H9 (cell line): ENCODE measurements around the gene FMOD. TPM values are rescaled to one million over a fixed set of nuclear protein-coding genes. Genes with fewer than 3 reads are reported as not detected.

ENCODE experiments used
- DNase-seq: peaks from one replicate; pipeline ENCODE4 v3.0.0-alpha.2; 2017
- H2AFZ ChIP-seq: one replicate; pipeline ENCODE4 v1.6.1; 2013; ENCODE audit warnings: mild to moderate bottlenecking, low read length, control low read depth, moderate library complexity
- H2AK5ac ChIP-seq: 2 replicates; pipeline ENCODE4 v1.6.1; 2013; ENCODE audit warnings: low read length, control low read depth, mixed read lengths; ENCODE audit not compliant: insufficient read length
- H2BK120ac ChIP-seq: one replicate; pipeline ENCODE4 v1.6.1; 2013; ENCODE audit warnings: low read depth, mild to moderate bottlenecking, low read length, control low read depth, inconsistent platforms; ENCODE audit not compliant: poor library complexity, severe bottlenecking
- H2BK12ac ChIP-seq: 2 replicates; pipeline ENCODE4 v1.6.1; 2013; ENCODE audit warnings: low read length, control low read depth, mixed read lengths, low read depth; ENCODE audit not compliant: insufficient read length
- H2BK15ac ChIP-seq: 2 replicates; pipeline ENCODE4 v1.6.1; 2013; ENCODE audit warnings: low read depth, low read length, control low read depth
- H2BK20ac ChIP-seq: one replicate; pipeline ENCODE4 v1.6.1; 2013; ENCODE audit warnings: low read depth, mild to moderate bottlenecking, low read length, control low read depth, inconsistent platforms; ENCODE audit not compliant: poor library complexity, severe bottlenecking
- H2BK5ac ChIP-seq: 2 replicates; pipeline ENCODE4 v1.6.1; 2013; ENCODE audit warnings: low read length, control low read depth, mixed read lengths; ENCODE audit not compliant: insufficient read length
- H3K14ac ChIP-seq: 2 replicates; pipeline ENCODE4 v1.6.1; 2013; ENCODE audit warnings: low read length, control low read depth; ENCODE audit not compliant: insufficient read depth
- H3K18ac ChIP-seq: 2 replicates; pipeline ENCODE4 v1.6.1; 2013; ENCODE audit warnings: low read depth, mild to moderate bottlenecking, mixed read lengths, low read length, control low read depth; ENCODE audit not compliant: insufficient read length
- H3K23ac ChIP-seq: 2 replicates; pipeline ENCODE4 v1.6.1; 2013; ENCODE audit warnings: low read length, control low read depth, mixed read lengths, low read depth; ENCODE audit not compliant: insufficient read length
- H3K23me2 ChIP-seq: 2 replicates; pipeline ENCODE4 v1.6.1; 2013; ENCODE audit warnings: low read depth, mild to moderate bottlenecking, mixed read lengths, low read length, control low read depth; ENCODE audit not compliant: insufficient read length, poor library complexity, severe bottlenecking
- H3K27ac ChIP-seq: 2 replicates; pipeline ENCODE4 v1.5.1; 2013; ENCODE audit warnings: low read length, control low read depth, mixed read lengths, low read depth; ENCODE audit not compliant: insufficient read length
- H3K27me3 ChIP-seq: 2 replicates; pipeline ENCODE4 v1.6.1; 2013; ENCODE audit warnings: low read length, control low read depth, inconsistent platforms; ENCODE audit not compliant: insufficient read depth
- H3K4ac ChIP-seq: 2 replicates; pipeline ENCODE4 v1.6.1; 2013; ENCODE audit warnings: low read depth, mild to moderate bottlenecking, control low read depth, inconsistent platforms, low read length, moderate library complexity
- H3K4me1 ChIP-seq: 2 replicates; pipeline ENCODE4 v1.6.1; 2013; ENCODE audit warnings: low read length, control low read depth, inconsistent platforms; ENCODE audit not compliant: insufficient read depth
- H3K4me2 ChIP-seq: 2 replicates; pipeline ENCODE4 v1.6.1; 2013; ENCODE audit warnings: low read length, control low read depth, mixed read lengths; ENCODE audit not compliant: insufficient read length, insufficient read depth
- H3K56ac ChIP-seq: 2 replicates; pipeline ENCODE4 v1.6.1; 2013; ENCODE audit warnings: low read depth, mild to moderate bottlenecking, mixed read lengths, low read length, control low read depth; ENCODE audit not compliant: insufficient read length
- H3K79me1 ChIP-seq: 2 replicates; pipeline ENCODE4 v1.6.1; 2013; ENCODE audit warnings: low read depth, mild to moderate bottlenecking, moderate library complexity, low read length, control low read depth, inconsistent platforms; ENCODE audit not compliant: insufficient read depth, poor library complexity, severe bottlenecking
- H3K79me2 ChIP-seq: 2 replicates; pipeline ENCODE4 v1.6.1; 2013; ENCODE audit warnings: low read length, control low read depth, inconsistent platforms; ENCODE audit not compliant: insufficient read depth
- H3K9ac ChIP-seq: 2 replicates; pipeline ENCODE4 v1.6.1; 2013; ENCODE audit warnings: low read length, control low read depth, mixed read lengths; ENCODE audit not compliant: insufficient read length; ENCODE audit errors: extremely low read depth
- H3K9me3 ChIP-seq: one replicate; pipeline ENCODE4 v1.6.1; 2013; ENCODE audit warnings: low read depth, low read length, inconsistent platforms; ENCODE audit not compliant: control insufficient read depth
- H3T11ph ChIP-seq: one replicate; pipeline ENCODE4 v1.6.1; 2013; ENCODE audit warnings: mild to moderate bottlenecking, low read length, control low read depth, inconsistent platforms
- H4K20me1 ChIP-seq: one replicate; pipeline ENCODE4 v1.6.1; 2013; ENCODE audit not compliant: control insufficient read depth, insufficient read length, insufficient read depth
- H4K5ac ChIP-seq: 2 replicates; pipeline ENCODE4 v1.6.1; 2013; ENCODE audit warnings: low read depth, mild to moderate bottlenecking, mixed read lengths, low read length, control low read depth; ENCODE audit not compliant: insufficient read length
- H4K8ac ChIP-seq: replicated peaks from 2 replicates; pipeline ENCODE4 v1.6.1; 2013; ENCODE audit warnings: low read length, control low read depth, mixed read lengths, low read depth; ENCODE audit not compliant: insufficient read length
- H4K91ac ChIP-seq: 2 replicates; pipeline ENCODE4 v1.6.1; 2013; ENCODE audit warnings: low read depth, mild to moderate bottlenecking, moderate library complexity, mixed read lengths, low read length, control low read depth; ENCODE audit not compliant: insufficient read length
- H3K27ac Mint-ChIP-seq, 3 experiments: 2 replicates in 2 of 3; 3 replicates in 1 of 3; pipeline ENCODE4 v1.8.0; 2020 to 2021; ENCODE audit warnings: mixed read lengths in 3 of 3, mild to moderate bottlenecking in 1 of 3, moderate library complexity in 1 of 3
- H3K27me3 Mint-ChIP-seq: 2 replicates; pipeline ENCODE4 v1.8.0; 2021; ENCODE audit warnings: low read depth, mild to moderate bottlenecking, moderate library complexity, mixed read lengths
- H3K36me3 Mint-ChIP-seq, 3 experiments: 2 replicates in 2 of 3; 3 replicates in 1 of 3; pipeline ENCODE4 v1.8.0; 2020 to 2021; ENCODE audit warnings: low read depth in 3 of 3, mixed read lengths in 3 of 3; ENCODE audit not compliant: insufficient read depth in 1 of 3
- H3K4me1 Mint-ChIP-seq, 2 experiments: 2 replicates each; pipeline ENCODE4 v1.8.0; 2020; ENCODE audit warnings: mixed read lengths in 2 of 2
- H3K4me3 Mint-ChIP-seq, 2 experiments: 2 replicates in 1 of 2; 3 replicates in 1 of 2; pipeline ENCODE4 v1.8.0; 2020 to 2021; ENCODE audit warnings: mild to moderate bottlenecking in 2 of 2, mixed read lengths in 2 of 2, moderate library complexity in 1 of 2
- H3K9me3 Mint-ChIP-seq, 2 experiments: 2 replicates in 1 of 2; 3 replicates in 1 of 2; pipeline ENCODE4 v1.8.0; 2020; ENCODE audit warnings: mild to moderate bottlenecking in 2 of 2, mixed read lengths in 2 of 2, moderate library complexity in 1 of 2
- CTCF ChIP-seq: fragments of 200-600 bp; sonication (generic); conservative IDR thresholded peaks from 3 replicates; pipeline ENCODE4 v1.8.0; 2021; ENCODE audit warnings: antibody characterized with exemption, mild to moderate bottlenecking
- WGBS: extraction: QIAGEN DNeasy Blood & Tissue Kit; methylation state at CpG from one replicate; pipeline ENCODE4 v1.1.7; 2013; ENCODE audit warnings: missing lambda C conversion rate, low lambda C conversion rate, mixed read lengths; ENCODE audit not compliant: insufficient read length; ENCODE audit errors: extremely low coverage; 5-methylcytosine and 5-hydroxymethylcytosine counted together
- total RNA-seq: library from RNA; stranded (reverse); gene quantifications from 2 replicates; pipeline ENCODE4 v1.2.1, GENCODE V29; 2021

The FMOD gene
- total RNA-seq, 1 experiment from 2014 or later: not detected

- Histone ChIP-seq H3K27me3 (peaks cover 80% of the 10 kb centered on the region), H3K4me2 (peak within 1 kb of the TSS; percentile 54), H2BK12ac (no peak within 1 kb of the TSS), H3K18ac (peak within 1 kb of the TSS; percentile 94), H3K4ac (no peak within 1 kb of the TSS), H4K5ac (no peak within 1 kb of the TSS), H3K79me2 (no peaks in the 10 kb centered on the region), H3K79me1 (no peaks in the 10 kb centered on the region), H4K20me1 (no peaks in the 10 kb centered on the region), H4K91ac (no peak within 1 kb of the TSS), H2BK5ac (no peak within 1 kb of the TSS), H3K4me1 (peaks cover 10% of the 10 kb centered on the region), H3K14ac (peak within 1 kb of the TSS; percentile 93), H3K56ac (no peak within 1 kb of the TSS), H3K9ac (peak within 1 kb of the TSS; percentile 50), H2AFZ (peak within 1 kb of the TSS; percentile 0), H3K27ac (no peak within 1 kb of the TSS), H2BK15ac (no peak within 1 kb of the TSS), H3K23me2 (peaks cover 13% of the 10 kb centered on the region), H4K8ac (no peak within 1 kb of the TSS), H2BK20ac (no peak within 1 kb of the TSS), H2AK5ac (no peak within 1 kb of the TSS), H3K9me3 (no peaks in the 10 kb centered on the region), H2BK120ac (no peak within 1 kb of the TSS), H3T11ph (no peak within 1 kb of the TSS), H3K23ac (no peak within 1 kb of the TSS)
- Mint-ChIP-seq H3K27me3 (peaks cover 98% of the 10 kb centered on the region), H3K9me3 (no peaks in the 10 kb centered on the region; a peak in 1 of 5 replicates), H3K36me3 (peaks cover 0 to 3% (median 0%) of the 10 kb centered on the region in 3 experiments; a peak in 2 of 7 replicates), H3K27ac (peak within 1 kb of the TSS in 1 of 3 experiments; percentile 50; a peak in 2 of 7 replicates), H3K4me1 (peaks cover 44 to 52% of the 10 kb centered on the region in 2 experiments), H3K4me3 (peak within 1 kb of the TSS; percentile 72 to 81)
- no peak for TF ChIP-seq CTCF
- WGBS: no CpG with 5 or more reads among the region's 79 CpGs
- peak; percentile 94 for DNase-seq
Observed at GRCh38 chr1:203304919-203305808, 45.8 kb downstream of the FMOD start, which contains the start of gene BTG2. Gene BTG2 (plus strand): TSS chr1:203305519. CDS start chr1:203305607, 88 bp downstream.
